Eye (tissue), 1 donor: Measurements from ENCODE around the gene KIF1A.

Source experiments
- DNase-seq: peaks from one replicate; pipeline ENCODE4 v3.0.0-alpha.2; 2015

KIF1A gene

GRCh38 chr2:240730501-240731177 is 89.4 kb downstream of the KIF1A start:
- DNase-seq: no peak

DNA sequence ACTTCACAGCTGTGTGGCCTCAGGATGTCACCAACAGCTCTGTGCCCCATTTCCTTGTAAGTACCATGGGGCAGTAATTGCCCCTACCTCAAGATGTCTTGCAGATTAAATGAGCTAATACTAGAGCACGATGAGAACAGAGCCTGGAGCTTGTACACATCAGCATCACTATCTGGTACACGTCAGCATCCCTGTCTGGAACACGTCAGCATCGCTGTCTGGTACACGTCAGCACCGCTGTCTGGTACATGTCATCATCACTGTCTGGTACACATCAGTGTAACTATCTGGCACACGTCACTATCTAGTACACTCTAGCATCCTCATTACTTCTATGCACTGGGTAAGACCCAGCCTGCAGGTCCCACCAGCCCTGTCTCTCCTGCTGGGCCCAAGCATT is 91.2 kb downstream of the KIF1A start:
- DNase-seq: no peak

DNA sequence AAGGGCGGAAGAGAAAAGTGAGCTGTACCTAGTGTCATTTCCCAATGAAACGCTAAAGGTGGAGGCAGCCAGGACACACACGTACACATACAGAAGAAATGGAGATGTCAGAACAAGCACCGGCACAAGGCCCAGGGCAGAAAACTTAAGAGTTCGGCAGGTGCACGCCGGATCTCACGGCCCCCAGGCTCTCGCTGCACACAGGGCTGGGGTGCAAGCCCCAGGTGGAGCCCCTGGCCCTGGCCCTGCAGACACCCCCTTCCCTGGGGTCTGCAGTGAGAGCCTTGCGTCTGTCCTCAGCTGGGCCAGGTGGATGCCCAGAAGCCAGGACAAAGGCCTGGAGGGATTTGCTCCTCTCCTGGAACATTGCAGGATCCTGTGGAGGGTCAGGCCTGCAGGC is 91.7 kb downstream of the KIF1A start:
- DNase-seq: no peak

- DNase-seq: peak; percentile 27
These were observed 92.1 kb downstream of the KIF1A start for GRCh38 chr2:240727913-240728312.

DNA sequence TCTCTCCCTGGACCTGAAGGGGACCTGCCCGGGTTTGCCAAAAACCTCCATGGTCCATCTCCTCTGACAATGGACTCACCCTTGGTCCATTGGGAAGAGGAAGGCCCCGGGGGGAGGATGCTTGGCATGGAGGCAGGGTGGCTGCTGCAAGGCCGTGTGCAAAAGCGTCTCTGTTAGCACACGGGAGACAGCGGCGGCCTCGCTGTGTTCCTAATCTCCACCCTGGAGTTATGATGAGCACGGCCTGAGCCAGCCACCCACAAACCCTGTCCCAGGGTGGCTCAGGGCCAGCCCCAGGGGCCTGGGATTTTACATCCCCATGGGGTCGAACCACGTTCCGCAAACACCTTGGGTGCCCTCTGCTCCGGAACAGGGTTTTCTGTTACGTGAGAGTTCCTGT is 92.6 kb downstream of the KIF1A start:
- DNase-seq: no peak

GRCh38 chr2:240726876-240727275 is 93.1 kb downstream of the KIF1A start:
- DNase-seq: no peak

DNA sequence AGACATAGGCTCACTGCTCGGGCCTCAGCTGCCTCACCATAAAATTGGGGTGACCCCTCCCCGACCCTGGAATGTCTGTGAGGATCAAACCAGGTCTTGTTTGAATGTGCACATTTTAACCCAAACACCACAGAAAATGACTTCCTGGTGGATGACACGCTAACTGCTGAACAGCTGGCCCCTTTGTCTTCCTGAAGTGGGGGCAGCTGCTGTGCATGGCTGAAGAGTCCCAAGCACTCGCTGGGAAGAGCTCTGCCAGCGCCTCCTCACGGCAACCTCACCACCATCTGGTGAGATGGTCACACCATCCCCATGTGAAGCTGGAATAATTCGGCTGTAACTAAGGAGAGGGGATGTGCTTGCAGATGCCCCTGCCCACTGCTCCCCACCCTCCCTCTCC is 94.3 kb downstream of the KIF1A start:
- peak; percentile 47 for DNase-seq

DNA sequence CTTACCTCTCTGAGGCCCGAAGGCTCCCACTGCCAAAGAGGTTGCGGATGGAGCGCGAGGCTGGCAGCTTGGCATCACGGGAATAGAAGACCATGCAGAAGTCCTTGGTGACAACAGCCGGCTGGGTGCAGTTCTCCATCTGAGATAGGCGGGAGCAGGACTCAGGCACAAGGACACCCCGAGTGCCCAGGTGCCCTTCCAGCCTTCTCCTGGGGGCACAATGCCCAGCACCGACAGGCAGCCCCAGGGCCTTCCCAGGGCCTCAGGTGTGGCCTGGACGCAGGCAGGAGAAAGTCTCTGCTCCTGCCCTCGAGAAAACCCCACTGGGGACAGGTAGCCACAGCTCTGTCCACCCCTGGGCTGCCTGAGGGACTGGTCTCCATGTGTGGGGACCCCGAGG is 94.8 kb downstream of the KIF1A start:
- no peak for DNase-seq

DNA sequence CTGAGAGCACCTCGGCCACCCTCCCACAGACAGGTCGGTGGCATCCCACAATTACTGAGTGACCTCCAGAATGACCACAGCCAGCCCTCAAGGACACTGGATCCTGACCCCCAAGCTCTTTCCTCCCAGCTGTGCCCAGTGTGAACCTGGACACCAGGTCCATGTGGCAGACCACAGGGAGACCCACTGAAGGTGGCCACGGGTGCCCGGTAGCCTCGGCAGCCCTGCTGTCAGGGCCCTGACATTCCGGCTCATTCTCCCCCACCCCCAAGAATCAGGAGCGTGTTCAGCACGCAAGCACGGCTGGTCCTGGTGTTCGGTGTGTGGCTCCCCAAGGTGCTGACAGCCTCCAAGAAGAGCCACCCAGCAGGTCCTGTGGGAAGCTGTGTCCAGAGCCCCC is 95.6 kb downstream of the KIF1A start:
- DNase-seq: no peak

DNA sequence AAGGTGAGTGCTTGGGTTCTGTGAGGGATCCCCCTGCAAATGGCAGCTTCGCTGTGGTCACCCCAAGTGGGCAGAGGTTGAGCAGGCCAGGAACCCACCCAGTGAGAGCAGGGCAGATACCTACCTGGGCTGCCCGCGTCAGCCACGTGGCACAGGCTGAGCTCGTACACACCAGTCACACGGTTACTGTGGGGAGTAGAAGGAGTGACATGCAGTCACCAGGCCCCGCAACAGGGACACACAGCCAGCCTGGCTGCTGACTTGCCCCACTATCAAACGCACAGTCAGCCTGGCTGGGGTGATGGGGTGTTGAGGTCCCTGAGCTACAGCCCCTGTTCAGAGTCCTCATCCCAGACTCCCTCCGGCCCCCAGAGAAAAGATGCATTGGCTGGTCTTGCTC is 96.2 kb downstream of the KIF1A start:
- DNase-seq: no peak

GRCh38 chr2:240722796-240723735 is 97.0 kb downstream of the KIF1A start:
- DNase-seq: no peak

DNA sequence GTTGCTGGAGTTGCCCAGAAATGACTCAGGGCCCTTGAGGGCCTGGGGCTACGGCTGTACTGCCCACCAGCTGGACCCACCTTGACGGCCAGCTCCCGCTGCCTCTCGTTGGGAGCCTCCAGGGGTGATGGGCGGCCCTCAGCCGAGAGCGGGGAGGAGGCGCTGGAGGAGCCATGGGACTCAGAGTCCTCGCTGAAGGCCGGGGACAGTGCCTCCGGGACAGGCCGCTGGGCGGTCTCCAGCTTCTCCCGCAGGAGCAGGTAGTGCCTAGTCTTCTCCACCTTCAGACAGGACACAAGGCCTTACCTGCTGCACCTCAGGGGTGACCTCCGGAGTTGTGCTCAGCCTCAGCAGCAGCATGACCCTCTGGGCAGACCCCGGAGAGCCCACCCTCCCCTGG is 97.6 kb downstream of the KIF1A start:
- no peak for DNase-seq

DNA sequence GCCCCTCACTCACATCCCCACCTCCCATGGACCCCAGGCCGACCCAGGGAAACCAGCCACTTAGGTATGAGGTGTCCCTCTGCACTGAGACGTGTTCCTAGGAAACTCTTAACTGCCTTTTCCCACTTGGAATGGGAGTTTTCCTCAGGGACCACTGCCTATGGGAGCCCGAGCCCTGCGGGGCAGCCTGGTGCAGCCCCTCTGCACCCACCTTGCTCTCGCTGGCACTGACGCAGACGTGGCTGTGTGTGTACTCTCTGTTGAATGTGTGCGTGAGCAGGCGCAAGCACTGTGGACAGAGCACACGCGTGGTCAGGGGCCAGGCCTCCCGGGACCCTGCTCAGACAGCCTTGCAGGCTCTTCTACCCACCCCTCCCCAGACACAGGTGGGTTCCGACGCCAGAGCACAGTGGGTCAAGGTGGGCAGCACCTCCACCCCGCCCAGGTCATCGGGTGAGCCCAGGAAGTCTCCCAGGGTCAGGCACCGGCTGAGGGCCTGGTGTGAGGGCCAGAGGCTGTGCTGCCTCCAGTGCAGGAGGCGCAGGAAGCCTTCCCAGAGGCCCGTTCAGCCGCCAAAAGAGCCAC is 98.3 kb downstream of the KIF1A start:
- no peak for DNase-seq

DNA sequence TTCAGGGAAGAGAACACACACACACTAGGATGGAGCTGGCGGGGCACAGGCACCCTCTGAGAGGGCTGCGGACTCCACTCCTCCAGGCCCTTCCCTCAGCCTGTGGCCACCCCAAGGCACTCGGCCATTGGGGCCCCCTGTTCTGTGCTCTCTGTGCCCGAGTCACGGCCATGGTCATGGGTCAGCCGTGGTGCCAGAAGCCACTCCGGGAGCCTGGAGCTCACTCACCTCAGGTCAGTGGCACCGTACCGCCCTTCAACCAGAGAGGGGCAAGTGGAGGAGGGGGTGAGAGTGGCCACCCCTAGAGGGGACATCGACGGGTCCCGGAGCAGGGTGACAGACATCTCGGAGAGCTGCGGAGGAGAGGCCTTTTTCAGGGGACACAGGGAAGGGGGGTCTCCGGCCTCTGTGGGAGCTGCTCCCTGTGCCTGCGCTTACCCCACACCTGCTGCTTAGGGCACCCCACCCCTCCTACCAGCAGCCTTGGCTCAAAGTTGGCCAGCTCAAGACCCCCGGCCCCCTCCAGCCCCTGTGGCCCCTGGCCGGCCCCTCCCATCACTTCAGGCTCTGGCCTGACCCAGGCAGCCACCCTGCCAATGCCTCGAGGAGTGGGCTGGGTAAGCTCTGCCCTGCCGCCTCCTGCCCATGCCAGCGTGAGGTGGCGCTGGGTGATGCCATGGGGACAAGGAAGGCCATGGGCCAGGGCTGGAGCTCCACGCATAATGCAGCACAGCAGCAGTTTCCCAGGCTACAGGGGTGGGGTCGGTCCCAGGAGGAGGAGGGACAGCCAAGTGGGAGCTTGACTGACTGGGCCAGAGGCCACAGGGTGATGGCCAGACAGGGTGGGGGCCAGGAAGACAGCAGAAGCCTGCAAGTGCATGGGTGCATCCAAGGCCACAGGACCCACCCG is 99.1 kb downstream of the KIF1A start:
- DNase-seq: no peak

DNA sequence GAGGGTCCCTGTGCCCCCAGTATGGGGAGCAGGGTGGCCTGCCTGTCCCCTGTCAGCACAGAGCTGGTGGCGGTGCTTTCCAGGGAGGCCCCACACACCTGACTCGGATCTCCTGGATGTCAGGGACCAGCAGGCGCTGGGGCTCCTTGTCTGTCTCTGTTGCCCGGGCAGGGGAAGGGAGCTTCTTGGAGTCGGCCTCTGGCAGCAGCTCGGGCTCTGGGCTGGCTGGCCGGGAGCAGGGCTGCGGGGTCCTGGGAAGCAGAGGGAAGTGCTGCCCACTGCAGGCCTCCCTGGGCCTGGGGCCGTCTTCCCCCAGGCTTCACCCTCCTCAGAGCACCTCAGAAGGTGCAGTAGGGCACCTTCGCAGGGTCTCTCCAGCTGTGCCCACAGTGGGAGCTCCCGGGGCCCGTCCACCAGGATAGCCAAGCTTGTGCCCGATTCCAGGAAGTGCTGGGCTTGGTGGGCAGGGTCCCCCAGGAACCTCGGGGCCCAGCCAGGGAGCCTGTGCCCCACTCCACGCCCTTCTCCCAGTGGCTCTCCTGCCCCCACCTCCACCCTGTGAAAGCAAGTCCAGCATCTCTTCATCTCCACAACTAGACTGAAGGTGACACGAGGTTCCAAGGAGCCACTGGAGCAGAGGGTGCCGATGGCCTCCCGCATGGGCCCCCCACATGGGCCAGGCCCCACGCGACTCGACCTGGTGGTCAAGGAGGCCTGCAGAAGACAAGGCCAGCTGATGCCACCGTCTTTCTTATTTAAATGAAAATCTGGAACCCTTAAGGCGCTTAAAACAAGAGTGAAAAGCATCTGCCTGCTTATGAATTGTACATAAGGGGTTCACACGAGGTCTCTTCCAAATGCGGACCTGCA is 100.1 kb downstream of the KIF1A start:
- DNase-seq: no peak

DNA sequence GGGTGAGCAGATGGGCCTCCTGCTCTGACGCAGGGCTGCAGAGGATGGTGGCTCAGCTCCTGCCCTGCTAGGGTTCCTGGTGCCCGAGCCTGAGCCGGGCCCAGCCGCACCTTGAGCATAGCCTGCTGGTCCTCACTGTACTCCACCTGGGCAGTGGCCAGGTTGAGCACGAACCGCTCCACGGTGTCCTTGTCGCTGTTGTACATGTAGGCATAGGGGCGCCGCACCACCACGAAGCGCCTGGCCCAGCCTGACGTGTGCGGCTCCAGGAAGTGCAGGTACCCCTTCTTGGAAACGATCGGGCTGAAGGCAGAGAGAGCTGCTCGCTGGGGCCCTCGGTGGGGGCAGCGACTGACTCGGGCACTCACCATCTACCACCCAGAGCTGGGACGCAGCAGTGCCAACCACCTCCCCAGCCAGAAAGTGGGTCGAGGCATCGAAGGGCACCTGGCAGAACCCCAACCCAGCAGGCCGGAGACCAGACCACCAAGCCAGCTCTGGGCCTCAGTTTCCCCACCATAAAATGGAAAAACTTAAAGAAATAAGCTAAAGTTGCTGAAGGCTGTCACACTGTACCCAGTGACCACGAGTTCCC is 101.0 kb downstream of the KIF1A start:
- DNase-seq: no peak

DNA sequence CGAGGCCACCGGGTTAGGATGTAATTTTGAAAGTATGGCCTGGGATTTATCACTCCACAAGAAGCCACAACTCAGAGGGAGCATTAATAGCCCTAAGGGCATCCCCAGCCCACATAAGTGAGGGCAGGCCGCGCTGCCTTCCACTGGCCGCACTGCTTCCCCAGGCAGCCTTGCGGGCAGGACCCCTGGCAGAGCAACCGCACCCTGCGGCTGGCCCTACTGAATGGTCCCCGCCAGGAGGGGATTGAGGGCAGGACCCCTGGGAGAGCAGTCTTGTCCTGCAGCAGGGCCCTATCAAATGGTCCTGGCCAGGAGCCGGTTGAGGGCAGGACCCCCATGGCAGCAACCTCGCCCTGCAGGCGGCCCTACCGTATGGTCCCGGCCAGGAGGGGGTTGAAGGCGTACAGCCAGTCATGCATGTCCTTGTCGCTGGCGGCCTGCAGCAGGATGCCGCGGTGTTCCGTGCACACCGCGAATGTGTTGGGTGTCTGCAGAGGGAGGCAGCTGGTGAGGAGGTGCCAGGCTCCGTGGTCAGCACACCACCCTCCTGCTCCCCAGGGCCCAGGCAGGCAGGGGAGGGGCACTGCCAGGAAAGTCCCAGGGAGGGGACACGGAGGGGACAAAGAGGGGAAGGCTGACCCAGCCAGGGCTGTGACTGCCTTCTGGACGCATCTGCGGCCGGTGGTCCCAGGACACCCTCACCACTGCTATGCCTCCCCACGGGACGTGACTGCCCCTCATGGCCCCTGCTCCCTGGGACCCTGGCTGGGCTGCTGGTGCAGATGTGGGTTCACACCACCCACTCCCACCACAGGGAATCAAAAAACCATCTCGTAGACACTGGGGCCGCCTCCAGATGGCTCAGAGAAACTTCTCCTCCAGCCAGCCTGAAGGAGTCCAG is 102.1 kb downstream of the KIF1A start:
- no peak for DNase-seq

GRCh38 chr2:240717181-240717641 is 102.8 kb downstream of the KIF1A start:
- no peak for DNase-seq

DNA sequence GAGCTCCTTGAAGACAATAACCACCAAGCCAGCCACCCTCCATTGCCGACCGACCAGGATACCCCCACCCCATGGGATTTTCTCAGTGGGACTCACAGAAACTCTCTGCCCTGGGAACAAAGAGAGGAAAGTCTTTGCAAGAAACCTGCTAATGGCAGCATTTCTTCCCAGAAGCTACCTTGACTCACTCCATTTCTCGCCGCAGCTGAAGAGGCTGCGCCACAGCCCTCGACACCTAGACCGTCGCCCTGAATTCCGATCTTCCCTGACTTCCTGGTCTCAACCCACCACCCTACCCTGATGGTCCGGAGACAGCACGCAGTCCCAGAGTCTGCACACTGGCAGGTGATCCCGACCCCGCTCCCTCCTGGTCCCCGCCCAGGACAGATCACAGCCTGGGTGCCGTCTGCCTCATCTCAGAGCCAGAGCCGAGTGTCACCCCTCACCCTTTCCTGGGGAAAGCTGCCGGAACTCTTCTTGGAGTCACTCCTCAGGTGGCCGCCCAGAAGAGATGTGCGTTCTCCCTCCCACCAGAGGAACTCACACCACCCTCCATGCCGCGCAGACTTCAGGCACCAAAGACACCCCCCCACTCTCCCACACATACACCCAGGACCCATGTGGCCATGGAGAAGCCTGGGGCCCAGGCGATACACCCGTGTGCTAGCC is 103.8 kb downstream of the KIF1A start:
- DNase-seq: no peak
